Fibroblast of the conjunctiva (primary cell): ENCODE measurements around the gene DNMT3B.
"Not testable (repeated sequence)": the region's sequence is repeated elsewhere in the genome, so short reads cannot be mapped to it uniquely, and the experiment has no call there.

ENCODE experiments used
- DNase-seq: peaks from one replicate; pipeline ENCODE4 v3.0.0-alpha.2; 2010; ENCODE audit warnings: low read depth

Gene DNMT3B

DNA sequence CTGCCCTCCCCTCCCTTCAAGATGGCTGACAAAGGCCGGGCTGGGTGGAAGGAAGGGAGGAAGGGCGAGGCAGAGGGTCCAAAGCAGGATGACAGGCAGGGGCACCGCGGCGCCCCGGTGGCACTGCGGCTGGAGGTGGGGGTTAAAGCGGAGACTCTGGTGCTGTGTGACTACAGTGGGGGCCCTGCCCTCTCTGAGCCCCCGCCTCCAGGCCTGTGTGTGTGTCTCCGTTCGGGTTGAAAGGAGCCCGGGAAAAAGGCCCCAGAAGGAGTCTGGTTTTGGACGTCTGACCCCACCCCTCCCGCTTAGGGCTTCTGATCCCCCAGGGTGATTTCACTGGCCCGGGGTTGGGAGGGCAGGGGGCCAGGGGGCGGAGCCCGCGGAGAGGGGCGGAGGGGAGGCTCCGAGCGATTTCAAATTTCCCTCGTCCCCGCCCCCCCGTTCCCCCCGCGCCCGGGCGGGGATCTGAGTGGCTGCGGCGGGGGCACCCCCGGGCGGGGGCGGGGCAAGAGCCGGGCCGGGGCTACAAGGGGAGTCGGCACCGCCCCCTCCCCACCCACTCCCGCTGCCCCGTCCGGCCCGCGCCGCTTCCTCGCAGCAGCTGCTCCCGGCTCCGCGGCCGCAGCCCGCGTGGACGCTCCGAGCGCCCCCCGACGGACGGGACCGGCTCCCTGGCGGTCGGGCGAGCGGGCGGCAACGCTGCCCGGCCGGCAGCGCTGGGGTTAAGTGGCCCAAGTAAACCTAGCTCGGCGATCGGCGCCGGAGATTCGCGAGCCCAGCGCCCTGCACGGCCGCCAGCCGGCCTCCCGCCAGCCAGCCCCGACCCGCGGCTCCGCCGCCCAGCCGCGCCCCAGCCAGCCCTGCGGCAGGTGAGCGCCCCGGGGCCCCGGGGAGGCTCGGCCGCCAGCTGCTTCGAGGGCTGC lies at the start of gene DNMT3B:
Gene DNMT3B, plus strand, starts transcription at position 555 of the 923 bp plus-strand sequence. CDS start 17,939 bp downstream, outside the sequence.
- DNase-seq, result peak; percentile 70

DNA sequence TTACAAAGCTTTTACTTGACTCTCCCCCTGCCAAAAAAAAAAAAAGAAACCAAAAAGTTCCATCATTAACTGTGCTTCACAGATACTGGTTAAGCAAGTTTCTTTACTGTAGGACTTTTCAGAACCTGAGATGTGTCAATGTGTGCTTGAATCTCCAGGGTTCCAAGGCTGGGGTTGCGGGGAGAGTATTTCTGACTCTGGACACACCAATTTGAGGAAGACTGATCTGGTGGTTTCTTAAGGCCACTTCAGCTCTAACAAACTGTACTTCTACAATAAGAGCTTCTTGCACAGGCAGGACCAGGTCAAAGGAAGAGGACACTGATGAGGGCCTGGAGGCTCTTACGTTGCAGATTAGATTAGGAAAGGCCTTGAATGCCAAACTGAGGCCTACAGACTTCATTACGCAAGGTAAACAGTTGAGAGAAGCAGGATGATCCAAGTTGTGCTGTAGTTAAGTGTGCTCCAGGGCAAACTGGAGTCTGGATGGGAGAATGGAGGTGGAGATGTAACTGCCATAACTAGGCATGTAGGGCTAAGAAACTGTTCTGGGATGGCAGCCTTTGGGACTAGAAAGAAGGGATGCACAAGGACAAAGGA lies 43.3 kb upstream of the DNMT3B start:
- DNase-seq, result no peak

DNA sequence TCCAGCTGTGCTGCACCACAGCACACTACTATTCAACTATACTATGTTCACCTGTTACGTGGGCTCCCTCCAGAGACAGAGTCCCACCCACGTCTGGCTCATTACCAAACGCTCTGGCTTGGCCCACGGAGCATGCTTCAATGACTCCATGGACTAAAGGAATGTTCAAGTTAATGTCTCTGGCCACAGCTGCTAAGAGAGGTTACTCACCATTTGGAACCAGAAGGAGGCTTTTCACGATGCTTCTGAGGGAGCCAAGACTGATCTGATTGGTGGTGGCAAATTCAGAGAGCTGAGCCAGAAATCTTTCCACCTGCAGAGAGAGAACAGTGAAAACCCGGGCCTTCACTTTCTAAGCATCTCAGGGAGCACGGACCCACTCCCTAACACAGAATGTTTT lies 34.5 kb upstream of the DNMT3B start:
- peak; percentile 46 for DNase-seq

DNA sequence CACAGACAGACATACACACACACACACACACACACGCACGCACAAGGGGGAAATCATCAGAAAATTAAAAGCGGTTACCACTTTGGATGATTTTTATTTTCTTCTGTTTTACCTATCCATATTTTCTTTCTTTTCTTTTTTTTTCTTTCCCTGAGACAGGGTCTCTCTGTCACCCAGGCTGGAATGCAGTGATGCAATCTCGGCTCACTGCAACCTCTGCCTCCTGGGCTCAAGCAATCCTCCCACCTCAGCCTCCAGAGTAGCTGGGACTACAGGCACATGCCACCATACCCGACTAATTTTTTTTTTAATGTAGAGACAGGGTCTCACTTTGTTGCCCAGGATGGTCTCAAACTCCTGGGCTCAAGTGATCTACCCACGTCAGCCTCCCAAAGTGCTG lies 33.8 kb upstream of the DNMT3B start:
- not testable (repeated sequence) for DNase-seq

DNA sequence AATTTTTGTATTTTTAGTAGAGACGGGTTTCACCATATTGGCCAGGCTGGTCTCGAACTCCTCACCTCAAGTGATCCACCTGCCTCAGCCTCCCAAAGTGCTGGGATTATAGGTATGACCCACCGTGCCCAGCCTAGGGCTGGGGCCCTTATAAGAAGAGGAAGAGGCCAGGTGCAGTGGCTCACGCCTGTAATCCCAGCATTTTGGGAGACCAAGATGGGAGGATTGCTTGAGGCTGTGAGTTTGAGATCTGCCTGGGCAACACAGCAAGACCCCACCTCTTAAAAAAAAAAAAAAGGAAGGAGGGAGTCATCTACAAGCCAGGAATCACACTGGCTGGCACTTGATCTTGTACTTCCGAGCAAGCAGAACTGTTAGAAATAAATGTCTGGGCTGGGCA lies 32.9 kb upstream of the DNMT3B start:
- not testable (repeated sequence) for DNase-seq

DNA sequence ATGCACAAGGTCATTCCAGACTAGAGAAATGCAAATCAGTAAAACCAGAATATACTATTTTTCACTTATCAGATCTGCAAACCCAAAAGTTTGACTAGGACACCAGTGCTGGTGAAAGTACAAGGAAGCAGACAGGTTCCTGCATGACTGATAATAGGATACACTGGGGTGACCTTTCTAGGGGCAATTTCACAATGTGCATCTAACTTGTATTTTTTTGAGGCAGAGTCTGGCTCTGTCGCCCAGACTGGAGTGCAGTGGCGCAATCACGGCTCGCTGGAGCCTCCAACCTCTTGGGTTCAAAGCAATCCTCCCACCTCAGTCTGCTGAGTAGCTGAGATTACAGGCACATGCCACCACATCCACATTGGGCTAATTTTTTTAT lies 30.3 kb upstream of the DNMT3B start:
- no peak for DNase-seq

DNA sequence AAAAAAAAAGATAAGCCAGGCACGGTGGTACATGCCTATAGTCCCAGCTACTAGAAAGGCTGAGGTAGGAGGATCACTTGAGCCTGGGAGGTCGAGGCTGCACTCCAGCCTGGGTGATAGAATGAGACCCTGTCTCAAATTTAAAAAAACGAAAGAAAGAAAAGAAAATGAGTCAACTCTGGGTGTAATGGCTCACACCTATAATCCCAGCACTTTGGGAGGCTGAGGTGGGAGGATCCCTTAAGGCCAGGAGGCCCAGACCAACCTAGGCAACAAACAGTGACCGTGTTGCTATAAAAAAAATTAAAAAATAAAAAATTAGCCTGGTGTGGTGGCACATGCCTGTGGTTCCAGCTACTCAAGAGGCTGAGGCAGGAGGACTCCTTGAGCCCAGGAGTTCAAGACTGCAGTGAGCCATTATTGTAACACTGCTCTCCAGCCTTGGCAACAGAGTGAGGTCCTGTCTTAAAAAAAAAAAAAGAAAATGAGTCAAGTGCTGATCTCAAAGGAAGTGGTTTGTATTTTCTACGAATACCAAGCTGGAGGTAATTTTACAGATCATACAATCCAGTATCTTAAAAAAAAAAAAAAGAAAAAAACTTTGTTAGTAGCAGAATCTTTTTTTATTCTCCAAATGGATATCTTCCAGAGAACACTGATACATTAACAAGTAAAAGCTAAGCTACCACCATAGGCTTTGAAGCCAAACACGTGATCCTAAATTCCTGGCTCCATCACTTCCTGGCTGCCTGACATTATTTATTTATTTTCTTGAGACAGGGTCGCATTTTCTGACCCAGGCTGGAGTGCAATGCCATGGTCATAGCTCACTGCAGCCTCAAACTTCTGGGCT lies 24.6 kb upstream of the DNMT3B start:
- DNase-seq, result no peak

DNA sequence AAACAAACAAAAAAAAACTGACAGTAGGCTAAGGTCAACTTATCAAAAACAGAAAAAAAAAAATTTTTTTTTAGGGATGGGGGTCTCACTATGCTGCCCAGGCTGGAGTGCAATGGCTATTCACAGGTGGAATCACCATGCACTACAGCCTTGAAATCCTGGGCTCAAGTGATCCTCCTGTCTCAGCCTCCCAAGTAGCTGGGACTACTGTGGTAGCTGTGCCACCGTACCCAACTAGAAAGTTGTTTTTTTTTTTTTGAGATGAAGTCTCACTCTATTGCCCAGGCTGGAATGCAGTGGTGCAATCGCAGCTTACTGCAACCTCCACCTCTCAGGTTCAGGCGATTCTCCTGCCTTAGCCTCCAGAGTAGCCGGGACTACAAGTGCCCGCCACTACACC lies 21.0 kb upstream of the DNMT3B start:
- DNase-seq, result no peak

DNA sequence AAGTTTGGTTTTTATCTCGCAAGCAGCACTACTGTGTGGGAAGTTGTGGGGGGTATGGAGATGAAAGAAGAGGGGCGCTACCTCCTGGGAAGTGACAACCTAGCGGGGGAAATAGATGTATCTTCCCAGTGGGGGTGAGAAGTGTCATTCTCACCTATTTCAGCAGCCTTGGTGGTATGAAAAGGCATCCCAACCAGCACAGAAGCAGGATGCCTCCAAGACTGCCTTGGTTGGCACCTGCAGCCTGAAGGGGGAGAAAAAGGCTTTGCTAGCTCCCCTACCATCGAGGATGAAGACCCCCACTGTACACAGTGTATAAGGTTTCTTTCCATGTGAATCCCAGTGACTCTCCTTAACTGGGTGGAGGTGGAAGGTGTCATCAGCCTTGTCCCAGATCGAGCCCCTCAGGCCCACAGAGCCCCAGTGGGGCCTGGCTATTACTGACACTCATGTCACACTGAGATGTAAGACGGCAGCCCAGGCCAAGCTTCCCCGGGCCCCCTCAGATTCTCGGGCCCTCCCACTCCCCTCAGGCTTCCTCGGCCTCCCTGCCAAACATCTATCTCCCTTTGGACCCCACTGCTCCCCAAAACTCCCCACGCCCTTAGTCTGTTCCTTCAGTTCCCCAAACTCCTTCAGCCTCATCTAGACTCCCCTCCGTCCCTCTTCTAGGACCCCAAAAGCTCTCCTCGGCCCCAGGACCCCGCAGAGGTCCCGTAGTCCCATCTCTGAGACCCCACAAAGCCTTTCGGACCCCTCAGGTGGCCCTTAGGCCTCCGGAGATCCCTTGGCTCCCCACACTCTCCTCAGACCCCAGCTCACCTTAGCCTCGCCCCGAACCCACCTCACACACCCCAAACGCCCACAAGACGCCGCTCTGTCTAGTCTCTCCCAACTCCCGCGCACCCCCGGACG lies 19.6 kb upstream of the DNMT3B start:
- no peak for DNase-seq

DNA sequence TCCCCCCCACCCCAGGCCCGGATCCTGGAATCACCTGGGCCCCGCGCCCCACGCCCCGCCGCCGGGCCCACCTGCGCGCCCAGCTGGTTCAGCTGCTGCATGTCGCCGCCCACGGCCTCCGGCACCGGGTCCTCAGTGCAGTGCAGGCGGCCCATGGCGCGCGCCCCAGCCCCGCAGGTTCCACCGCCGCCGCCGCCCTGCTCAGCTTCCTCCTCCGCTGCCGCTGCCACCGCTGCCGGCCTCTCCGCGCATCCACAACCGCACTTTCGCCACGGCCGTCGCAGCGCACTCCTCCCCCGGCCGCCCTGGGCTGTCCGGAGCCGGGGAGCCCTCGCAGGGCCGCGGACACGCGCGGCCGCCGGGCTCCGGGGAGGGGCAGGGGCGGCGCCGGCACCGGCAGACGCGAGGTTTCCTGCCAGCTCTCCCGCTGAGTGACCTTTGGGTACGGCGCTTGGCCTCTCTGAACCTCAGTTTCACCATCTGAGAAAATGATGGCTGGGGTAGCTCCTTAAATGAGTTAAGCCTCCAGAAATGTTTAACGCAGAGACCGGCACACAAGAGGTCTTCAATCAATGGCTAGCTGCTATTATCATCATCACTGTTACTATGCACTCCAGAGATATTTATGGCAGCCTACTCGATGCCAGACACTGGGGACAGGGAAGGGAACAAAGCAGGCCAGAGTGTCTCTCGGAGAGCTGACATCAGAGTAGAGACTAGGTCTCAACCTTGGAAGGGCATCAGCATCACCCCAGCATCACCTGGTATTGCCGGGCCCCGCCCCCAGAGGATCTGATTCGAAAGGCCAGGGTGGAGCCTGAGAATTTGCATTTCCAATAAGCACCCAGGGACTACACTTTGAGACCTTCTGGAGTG lies 18.7 kb upstream of the DNMT3B start, which contains the start of gene COMMD7:
Gene COMMD7, minus strand, starts transcription at position 231 of the 876 bp plus-strand sequence. Its CDS starts 76 bp downstream, at position 155.
- DNase-seq, result no peak

DNA sequence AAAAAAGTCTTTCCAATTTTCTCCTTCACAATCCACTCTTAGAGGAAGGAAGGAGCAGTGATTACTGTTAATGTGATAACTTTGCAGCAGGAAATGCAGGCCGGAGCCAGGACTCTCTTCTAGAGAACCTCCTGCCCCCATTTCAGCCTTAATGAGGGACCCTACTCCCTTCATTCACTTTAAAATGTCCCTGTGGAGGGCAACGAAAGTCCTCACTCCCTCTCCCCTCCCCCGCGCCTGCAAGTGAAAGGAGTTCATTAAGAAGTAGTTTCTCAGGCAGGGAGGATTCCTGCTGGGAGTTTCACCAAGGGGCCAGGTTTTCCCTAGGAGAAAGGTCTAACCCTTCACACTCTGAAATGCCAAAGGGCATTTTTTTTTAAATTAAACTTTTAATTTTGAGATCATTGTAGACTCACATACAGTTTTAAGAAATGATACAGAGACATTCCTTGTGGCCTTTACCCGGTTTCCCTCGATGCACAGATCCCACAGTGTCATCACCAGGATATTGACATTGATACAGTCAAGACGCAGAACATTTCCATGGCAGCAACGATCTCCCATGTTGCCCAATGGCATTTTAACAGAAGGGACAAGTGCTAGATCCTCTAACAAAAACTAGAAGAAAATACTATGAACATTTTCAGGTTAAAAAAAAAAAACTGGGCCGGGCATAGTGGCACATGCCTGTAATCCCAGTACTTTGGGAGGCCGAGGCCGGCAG lies 12.1 kb upstream of the DNMT3B start:
- DNase-seq, result no peak

DNA sequence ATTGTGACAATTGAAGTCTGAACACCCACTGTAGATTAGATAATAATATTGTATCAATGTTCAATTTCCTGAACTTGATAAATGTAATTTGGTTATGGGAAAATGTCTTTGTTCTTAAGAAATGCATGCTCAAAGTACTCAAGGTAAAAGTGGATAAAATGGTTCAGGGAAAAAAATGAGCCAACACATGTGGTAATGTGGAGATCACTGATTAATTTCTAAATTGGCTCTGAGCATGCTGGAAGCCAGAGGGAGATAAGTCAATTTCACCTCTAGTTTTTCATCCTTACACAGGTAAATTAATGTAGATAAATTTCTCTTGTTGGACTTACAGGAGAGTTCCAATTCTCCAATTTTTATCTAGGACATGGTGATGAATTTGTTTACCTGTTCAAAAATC lies 10.9 kb upstream of the DNMT3B start:
- DNase-seq, result no peak

DNA sequence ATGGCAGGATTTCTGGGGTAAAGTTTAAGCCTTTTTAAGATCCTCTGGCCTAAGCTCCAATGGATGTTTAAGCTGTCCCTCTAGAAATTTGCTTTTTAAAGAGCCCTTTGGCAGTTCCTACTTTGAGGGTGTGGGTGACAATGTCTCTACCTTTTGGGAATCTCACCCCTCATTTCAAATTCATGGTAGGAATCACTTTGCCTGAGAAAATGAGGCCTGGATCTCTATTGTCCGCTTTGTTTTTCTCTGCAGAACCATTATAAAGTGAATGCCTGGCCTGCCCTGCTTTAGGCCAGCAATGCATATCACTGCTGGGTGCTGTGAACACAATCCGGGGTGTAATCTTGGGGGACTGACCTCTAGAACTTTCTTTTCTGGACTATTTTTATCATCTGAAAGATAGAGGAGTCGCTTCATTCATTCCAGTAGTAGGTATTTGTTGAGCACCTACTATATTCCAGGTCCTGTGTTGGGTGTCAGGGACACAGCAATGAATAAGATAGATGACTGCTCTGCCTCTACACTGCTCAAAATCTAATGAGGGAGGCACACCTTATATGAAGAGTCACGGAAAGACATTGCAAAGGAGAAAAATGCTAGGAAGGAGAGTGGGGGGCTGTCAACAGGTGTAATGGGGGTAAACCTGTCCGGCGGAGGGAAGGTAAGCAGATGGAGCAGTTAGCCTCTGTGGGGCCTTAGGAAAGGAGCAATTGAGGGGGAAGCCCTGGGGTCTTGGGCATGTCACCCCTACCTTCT lies 10.3 kb upstream of the DNMT3B start:
- DNase-seq, result no peak

DNA sequence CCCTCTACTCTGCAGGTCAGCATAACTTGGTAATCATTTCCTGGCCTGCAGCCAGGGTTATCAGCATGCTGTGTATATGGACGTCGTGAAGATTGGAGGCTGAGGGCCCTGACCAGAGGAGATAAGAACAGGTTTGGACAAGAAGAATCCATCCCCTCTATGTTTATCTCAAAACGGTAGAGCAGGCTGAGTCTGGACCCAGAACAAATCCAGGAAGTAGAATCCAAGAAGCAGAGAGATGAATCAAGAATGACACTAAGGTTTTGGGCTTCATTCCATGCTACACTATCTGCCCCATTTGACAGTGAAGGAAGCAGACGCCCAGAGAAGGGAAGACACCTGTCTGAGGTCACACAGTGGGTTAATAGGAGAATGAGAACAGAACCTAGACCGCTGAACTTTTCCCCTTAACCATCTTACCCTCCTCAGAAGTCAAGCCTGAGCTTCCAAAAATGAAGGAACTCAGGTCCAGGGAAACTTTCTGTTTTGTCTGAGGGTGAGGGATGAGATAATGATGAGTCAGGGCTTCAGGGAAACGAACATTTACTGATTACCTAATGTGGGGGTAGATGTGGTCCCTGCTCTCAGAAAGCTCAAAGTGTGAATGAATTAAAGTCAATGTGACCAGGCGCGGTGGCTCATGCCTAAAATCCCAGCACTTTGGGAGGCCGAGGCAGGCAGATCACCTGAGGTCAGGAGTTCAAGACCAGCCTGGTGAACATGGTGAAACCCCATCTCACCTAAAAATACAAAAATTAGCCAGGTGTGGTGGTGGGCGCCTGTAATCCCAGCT lies 9.5 kb upstream of the DNMT3B start:
- no peak for DNase-seq

DNA sequence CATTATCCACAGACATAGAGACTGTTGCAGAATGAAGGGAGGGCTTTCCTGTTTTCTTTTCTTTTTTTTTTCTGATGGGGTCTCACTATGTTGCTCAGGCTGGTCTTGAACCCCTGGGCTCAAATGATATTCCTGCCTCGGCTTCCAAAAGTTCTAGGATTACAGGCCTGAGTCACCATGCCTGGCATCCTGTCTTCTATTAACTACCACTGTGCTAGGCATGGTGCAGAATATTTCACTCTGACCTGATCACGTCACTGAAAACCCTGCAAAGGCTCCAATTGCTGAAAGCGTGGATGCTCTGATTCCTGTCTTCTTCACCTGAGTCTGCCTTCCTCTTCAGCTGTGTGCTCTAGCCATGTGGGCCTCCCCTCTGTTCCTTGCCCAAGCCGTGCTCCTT lies 8.5 kb upstream of the DNMT3B start:
- DNase-seq, result no peak

DNA sequence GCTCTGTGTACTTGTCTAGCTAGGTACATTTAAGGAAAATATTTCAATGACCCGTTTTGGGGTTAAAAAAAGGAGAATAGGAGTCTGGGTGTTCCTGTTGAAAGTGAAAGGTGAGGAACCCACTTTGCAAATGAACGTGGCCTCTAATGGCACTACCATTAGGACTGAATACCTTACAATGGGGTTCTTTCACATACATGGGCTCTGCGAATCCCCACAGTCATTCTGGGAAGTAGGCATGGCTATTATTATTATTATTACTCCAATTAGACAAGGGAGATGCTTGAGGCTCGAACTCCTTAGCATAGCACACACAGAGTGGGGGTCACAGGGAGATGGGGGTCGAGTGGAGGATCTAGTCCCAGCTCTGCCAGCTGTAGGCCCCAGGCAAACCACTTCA lies 6.0 kb upstream of the DNMT3B start:
- no peak for DNase-seq

DNA sequence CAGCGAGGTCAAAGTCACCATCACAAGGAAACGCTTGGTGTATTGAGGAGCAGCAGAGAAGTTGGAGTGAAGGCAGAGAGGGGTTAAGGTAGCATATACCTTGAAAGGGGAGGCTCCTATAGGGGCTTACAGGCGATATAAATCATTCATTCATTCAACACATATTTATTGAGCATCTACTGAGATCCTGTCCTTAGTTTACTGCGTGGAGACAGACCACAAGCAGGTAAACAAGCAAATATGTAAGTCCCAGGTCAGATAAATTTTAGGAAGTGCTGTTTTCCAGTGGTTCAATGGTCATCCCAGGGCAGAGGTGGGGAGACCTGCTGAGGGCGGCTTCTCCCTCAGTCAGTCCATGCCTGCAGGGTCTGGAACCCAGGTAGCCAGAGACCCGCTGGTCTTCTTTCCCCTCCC lies 761 bp upstream of the DNMT3B start:
- no peak for DNase-seq

DNA sequence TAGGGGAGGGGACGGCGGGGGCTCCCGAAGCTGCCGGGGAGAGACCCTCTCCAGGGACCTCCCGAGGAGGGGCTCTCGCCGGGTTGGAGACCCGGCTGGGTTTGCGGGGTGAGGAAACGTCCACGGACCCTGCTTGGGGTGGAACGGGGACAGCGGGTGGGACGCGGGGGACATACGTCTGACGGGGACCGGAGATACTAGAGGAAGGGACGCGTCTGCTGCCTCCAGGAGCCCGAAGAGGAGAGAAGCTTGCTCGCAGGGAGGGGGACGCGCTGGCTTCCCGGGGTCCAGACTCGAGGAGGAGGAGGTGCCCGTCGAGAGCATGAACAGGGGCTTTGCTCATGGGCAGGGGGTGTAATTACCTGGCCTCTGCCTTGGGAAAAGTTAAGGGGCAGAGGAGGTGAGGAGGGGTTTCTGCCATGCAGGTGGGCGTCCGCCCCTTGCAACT lies 593 bp downstream of the DNMT3B start:
- DNase-seq, result no peak
